Stimulated activated CD8-positive, alpha-beta memory T cell treated with anti-CD3 and anti-CD28 coated beads, Interleukin-12 subunit alpha, Interleukin-12 subunit beta, amount 100 ng/mL, for 4 hours (primary cell): ENCODE results near the gene ITGB2.

Experiments used
- DNase-seq: peaks from one replicate; pipeline ENCODE4 v3.0.0-alpha.2; 2020; ENCODE audit warnings: low read depth

ITGB2 gene

DNA sequence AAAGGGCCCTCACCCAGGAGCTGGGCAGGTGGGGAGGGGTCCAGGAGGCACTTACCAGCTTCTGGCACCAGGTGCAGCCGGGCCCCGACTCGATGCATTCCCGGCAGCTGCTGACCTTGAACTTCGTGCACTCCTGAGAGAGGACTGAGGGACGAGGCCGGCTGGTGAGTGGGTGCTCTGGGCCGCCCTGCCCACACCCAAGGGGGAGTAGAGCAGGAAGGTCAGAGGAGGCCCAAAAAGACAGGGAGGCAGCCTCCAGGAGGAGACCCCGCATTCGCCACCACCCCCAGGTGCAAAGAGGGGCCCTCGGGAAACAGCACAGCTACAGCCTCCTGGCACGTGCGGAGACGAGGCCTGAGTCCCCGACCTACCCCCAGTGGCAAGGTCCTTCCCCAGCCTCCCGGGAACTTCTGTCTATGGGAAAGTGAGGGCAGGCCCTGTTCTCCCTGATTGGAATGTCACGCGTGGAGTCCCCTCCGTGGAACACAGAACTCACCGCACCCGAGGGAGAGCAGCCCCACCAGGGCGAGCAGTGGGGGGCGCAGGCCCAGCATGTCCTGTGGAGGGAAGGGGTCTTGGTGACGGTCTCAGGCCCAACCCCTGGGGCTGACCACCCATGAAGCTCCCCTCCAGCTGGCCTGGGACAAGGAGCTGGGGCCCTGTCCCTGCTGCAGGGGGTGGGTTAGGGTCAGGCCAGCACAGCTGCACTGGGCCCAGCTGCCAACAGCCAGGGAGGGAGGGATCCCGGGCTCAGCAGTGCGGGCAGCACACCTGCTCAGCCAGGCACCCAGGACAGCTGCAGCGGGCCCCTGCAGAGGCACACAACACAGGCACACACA is 10.3 kb downstream of the ITGB2 start:
- no peak for DNase-seq

DNA sequence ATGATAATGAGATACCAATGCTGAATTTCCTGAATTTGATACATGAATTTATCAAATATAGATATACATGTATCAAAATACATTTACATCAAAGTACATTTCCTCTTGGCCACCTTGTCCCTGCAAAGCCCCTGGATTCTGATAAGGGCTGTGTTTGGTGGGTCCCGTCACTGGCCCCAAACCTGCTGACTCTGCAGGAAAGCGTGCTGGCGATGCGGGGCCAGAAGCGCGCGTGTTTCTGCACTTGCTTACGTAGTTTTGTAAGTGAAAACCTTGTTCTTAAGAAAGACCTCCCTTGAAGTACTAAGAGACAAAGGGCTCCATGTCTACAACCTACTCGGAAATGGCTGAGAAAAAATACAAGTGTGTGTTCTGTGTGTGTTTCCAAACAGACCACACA is 11.0 kb downstream of the ITGB2 start:
- DNase-seq = no peak

DNA sequence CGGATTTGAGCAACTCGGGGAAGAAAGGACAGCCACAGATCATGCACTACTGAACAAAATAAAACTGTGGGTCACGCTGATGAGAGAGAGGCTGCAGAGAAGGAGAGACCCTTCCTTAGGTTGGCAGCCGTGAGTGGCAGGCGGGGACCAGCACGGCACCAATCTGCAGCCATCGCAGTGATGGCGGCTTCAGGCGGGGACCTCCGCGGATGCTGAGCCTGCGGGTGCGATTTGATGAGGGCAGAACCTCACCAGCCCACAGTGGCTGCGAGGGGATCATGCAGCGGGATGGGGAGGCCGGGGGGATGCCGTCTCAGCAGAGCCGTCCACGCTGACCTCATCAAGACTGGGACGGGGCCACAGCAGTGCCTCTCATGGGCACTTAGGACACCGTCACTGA is 11.8 kb downstream of the ITGB2 start:
- DNase-seq = no peak

- DNase-seq = no peak
Measured at GRCh38 chr21:44907966-44908895, 12.5 kb downstream of the ITGB2 start.

DNA sequence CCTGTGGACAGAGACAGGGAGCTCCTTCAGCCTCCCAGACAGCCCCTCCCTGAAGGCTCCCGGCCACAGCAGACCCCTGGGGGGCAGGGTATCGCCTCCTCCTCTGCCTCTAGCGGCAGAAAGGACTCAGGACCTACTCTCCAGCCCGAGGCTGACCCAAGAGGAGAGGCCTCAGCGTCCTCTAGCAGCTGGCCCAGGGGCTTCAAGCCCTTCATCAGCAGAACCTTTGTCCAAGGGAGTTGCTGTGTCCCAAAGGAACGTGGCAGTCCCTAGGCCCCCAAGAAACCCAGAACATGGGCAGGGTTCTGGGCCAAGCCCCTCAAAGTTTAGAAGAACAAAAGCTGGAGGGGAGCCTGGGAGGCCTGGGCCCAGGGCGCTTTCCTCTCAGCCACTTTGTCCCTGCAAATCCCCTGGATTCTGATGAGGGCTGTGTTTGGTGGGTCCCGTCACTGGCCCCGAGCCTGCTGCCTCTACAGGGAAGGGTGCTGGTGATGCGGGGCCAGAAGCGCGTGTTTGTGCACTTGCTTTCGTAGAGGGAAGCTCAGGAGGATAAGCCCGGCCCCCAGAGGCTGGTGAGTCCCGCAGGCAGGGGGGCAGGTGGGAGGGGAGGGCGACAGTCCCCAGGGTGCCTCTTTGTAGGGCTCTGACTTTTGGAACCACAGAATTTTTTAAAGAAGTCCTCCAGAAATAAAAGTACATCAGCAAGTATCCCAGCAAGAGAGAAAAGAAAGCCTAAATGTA is 13.3 kb downstream of the ITGB2 start:
- no peak for DNase-seq

GRCh38 chr21:44905728-44906090 is 15.0 kb downstream of the ITGB2 start:
- DNase-seq = no peak

DNA sequence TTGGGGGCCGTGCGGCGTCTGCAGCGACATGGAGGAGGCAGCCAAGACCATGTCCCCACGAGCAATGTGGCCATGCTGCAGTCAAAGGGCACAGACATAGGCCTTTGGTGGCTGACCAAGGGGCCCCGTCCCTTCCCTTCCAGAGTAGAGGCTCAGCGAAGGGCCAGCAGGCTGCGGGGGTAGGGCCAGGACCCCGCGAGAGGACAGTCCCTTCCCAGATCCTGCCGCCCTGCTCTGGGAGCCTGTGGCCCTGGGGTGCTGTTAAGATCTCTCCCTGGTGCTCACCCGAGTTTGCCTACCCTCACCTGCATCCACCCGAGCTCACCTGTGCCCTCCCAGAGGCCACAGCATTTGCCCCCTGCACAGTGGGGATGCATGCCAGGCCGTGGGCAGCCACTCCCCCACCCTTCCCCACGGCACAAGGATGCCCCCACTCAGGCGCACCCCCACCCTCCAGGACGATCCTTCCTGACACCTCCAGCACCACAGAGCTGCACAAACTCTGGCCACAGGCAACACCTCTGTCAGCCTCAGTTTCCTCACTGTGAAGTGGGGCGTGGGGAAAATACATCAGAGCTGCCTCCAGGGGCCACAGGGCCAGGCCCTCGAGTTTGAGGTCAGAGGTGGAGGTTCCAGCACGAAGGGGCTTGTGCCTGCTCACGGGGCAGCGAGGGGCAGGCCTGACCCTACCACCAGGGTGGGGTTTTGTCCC is 15.5 kb downstream of the ITGB2 start:
- no peak for DNase-seq

GRCh38 chr21:44904141-44904923 is 16.4 kb downstream of the ITGB2 start:
- no peak for DNase-seq

DNA sequence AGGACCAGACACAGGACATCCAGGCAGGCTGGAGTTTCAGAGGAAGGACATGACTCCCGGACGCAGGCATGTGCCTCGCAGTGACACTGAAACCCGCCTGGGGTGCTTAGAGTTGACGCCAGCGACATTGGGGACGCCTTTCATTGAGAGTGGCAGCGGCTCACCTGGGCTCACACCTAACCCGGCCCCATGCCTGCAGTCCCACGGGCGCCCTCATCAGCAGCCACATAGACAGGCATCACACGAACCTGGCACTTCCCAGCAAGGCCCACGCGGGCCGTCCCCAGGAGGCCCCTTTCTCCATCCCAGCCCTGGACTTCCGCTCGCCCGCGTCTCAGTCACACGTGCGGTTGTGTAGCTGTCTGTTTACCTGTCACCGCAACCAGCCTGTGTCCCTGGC is 17.0 kb downstream of the ITGB2 start:
- no peak for DNase-seq

DNA sequence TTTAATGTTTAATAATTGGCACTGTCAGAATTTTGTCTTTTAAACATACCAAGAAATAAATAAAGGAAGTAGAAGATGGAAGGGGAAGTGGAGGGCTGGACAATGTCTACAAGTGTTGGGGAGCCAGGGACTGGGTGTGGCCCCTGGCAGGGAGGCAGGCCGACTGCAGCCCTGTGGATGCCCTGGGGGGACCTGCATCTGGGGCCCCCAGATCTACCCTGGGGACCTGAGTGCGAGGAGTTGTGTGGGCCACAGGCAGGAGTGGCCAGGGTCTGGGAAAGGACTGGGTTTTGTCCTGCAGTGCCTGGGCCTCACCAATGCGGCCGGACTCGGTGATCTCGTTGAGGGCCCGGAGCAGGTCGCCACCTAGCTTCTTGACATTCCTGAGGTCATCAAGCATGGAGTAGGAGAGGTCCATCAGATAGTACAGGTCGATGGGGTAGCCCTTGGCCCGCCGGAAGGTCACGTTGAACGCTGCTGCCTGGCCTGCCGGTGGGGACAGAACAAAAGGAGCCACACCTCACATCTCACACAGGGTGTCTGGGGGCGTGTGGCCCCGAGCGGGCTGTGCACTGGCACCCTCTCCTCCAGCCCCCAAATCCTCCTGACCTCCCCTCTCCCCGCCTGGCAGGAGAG is 17.5 kb downstream of the ITGB2 start:
- no peak for DNase-seq

- no peak for DNase-seq
Measured at GRCh38 chr21:44902268-44903049, 18.2 kb downstream of the ITGB2 start.

GRCh38 chr21:44901391-44902074 is 19.2 kb downstream of the ITGB2 start:
- DNase-seq = no peak

DNA sequence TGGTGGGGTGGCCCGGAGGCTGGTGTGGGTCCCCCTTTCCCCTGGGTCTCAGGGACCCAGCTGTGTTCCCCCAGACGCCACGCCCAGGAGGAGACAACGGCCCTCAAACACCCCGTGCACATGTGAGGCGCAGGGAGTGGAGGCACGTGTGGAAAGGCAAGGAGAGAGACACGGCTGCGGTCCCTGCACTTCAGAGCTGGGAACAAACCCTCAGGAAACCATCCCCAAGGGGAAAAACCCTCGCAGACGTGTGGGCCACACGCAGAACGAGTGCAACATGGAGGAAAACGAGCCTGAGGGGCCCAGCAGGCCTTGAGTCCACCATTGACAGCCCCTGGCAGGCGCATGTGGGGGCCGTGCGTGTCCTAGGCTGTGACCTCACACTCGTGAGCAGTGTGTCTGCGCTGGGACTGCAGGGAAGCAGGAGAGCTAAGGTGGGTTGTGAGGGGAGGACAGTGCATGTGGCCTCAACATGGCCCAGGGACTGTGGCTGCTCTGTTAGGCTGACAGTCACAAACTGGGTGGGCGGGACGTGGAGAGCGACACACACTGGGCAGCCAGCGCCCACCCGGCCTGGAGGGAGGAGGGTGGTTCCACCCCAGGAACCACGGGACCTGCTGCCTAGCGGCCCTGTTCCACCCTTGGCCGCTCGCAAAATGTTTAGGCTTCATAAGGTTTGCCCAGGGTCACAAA is 20.0 kb downstream of the ITGB2 start:
- DNase-seq = no peak

DNA sequence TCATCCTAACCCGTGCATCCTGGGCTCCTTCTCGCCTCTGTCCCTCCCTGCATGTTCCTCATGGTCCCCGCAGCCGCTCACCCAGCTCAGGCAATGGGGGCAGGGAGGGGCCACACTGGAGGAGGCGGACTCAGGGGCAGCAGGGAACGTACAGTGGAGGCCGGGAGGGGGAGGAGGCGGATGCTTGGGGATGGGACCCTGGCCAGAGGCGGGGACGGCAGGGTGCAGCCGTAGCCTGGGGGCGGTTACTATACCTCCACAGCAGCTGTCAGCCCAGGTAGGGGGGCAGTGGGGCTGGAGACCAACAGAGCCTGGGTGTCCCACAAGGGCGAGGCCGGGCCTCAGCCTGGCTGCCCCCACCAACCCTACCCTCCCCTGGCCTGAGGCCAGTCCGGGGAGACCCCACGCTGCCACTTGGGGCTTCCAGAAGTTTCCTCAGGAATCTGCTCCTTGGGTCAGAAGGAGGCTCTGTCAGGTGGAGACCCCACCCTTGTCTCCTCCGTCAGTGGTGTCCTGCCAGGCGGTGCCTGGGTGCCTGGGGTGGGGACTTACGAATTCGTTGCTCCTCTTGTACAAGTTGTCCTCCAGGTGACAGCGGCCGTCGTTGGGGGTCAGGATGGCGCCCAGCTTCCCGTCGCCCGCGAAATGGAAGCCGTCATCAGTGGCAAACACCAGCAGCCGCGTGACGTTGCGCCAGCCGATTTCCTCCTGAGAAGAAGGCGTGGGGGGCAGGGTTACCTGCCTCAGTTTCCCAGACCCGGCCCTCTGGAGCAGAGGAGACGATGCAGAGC is 20.7 kb downstream of the ITGB2 start:
- DNase-seq = no peak

GRCh38 chr21:44898851-44899767 is 21.6 kb downstream of the ITGB2 start:
- DNase-seq = no peak

GRCh38 chr21:44898011-44898488 is 22.6 kb downstream of the ITGB2 start:
- no peak for DNase-seq
